ENCODE measurements around the gene GNPNAT1. TPM values are rescaled to one million over a fixed set of nuclear protein-coding genes. Genes with fewer than 3 reads are reported as not detected.

The GNPNAT1 gene
- total and polyA plus RNA-seq, 2 of the 4 experiments (the other 2 are of a cell fraction), result 19.4 to 30.5 TPM

GRCh38 chr14:52801014-52801712, 9.8 kb upstream of the GNPNAT1 start (continued):
- TF ChIP-seq MAFK (IDR thresholded peaks at IDR 0.05; ENCODE audit: low read depth, low read length) (peak; percentile 20; the same call in 1 of the 2 replicates), POLR2A (IDR thresholded peaks at IDR 0.05; ENCODE audit: low read depth, low read length) (peak; percentile 58), BHLHE40 (IDR thresholded peaks at IDR 0.05; ENCODE audit: low read depth, low read length) (no peak)

- Histone ChIP-seq H2BK15ac (ENCODE audit: low read depth, low read length) (no peak overlapping the region), H3K79me1 (ENCODE audit: low read depth in 1 of 2, low read length in 2 of 2) (no peaks in the 10 kb centered on the region), H3K27me3 (ENCODE audit: control insufficient read depth, insufficient read depth, low read length) (no peaks in the 10 kb centered on the region), H3K9me3 (ENCODE audit: control insufficient read depth, insufficient read depth, low read length) (no peaks in the 10 kb centered on the region), H4K91ac (ENCODE audit: insufficient read depth, low read depth, low read length) (no peak overlapping the region), H3K4me1 (ENCODE audit: control insufficient read depth, insufficient read depth, low read length) (peaks cover 7% of the 10 kb centered on the region; the same call in 1 of the 2 replicates), H3K23ac (ENCODE audit: low read depth, low read length) (no peak overlapping the region), H3K18ac (ENCODE audit: low read depth, low read length) (no peak overlapping the region), H3K36me3 (ENCODE audit: control insufficient read depth, insufficient read depth, low read length) (no peaks in the 10 kb centered on the region), H3K9ac (ENCODE audit: low read depth, low read length) (no peak overlapping the region), H3K4me2 (ENCODE audit: low read depth, low read length) (no peak overlapping the region), H3K4ac (ENCODE audit: low read depth, low read length) (0 out of 2 replicates have a peak overlapping the region, but pooled peaks have one; percentile 15), H3K27ac (ENCODE audit: insufficient read depth, low read length) (no peak overlapping the region), H4K5ac (ENCODE audit: low read depth, low read length) (no peak overlapping the region), H2AK5ac (ENCODE audit: low read depth, low read length) (no peak overlapping the region), H4K8ac (ENCODE audit: low read depth in 2 of 2, low read length in 2 of 2) (no peak overlapping the region), H2AK9ac (replicated peaks; ENCODE audit: low read depth, low read length, poor library complexity) (no peak overlapping the region), H3K4me3 (ENCODE audit: insufficient read depth, low read depth, low read length) (no peak overlapping the region), H2AFZ (replicated peaks; ENCODE audit: low read length, poor library complexity) (no peak overlapping the region), H4K20me1 (ENCODE audit: insufficient read depth, low read length) (no peaks in the 10 kb centered on the region), H2BK20ac (ENCODE audit: low read depth, low read length) (no peak overlapping the region), H2BK5ac (ENCODE audit: low read depth, low read length, poor library complexity, severe bottlenecking) (no peak overlapping the region), H3K9me1 (ENCODE audit: insufficient read depth, low read length) (0 out of 2 replicates have a peak, but pooled peaks cover 2% of the 10 kb centered on the region), H3K14ac (replicated peaks; ENCODE audit: low read depth, low read length) (no peak overlapping the region), H2BK120ac (ENCODE audit: low read depth, low read length) (no peak overlapping the region), H3K56ac (ENCODE audit: extremely low read depth, insufficient read depth, low read length) (no peak overlapping the region)
- dilution Hi-C loops (cut with HindIII; ENCODE audit: low sequenced_read_pairs, unreplicated experiment), result no loop called here
- POLR2A ChIA-PET (ENCODE audit: unreplicated experiment), result no interaction called here
- intact Hi-C loops (cut with micrococcal nuclease), result no loop called here
- CTCF ChIA-PET, result no interaction called here
- ATAC-seq (ENCODE audit: low read depth) (no peak), DNase-seq (no peak)
- WGBS, 2 experiments (ENCODE audit: extremely low coverage in 2 of 2, insufficient read length in 1 of 2), result 94% methylated on average over 7 of the region's 15 CpGs; no CpG with 5 or more reads in 1 of the 2 experiments
- no TSS peak for BruUV-seq (replicated peaks)
- in situ Hi-C loops (cut with MboI; ENCODE audit: low sequenced_read_pairs), result no loop called here
- TF ChIP-seq, protein P1, sequence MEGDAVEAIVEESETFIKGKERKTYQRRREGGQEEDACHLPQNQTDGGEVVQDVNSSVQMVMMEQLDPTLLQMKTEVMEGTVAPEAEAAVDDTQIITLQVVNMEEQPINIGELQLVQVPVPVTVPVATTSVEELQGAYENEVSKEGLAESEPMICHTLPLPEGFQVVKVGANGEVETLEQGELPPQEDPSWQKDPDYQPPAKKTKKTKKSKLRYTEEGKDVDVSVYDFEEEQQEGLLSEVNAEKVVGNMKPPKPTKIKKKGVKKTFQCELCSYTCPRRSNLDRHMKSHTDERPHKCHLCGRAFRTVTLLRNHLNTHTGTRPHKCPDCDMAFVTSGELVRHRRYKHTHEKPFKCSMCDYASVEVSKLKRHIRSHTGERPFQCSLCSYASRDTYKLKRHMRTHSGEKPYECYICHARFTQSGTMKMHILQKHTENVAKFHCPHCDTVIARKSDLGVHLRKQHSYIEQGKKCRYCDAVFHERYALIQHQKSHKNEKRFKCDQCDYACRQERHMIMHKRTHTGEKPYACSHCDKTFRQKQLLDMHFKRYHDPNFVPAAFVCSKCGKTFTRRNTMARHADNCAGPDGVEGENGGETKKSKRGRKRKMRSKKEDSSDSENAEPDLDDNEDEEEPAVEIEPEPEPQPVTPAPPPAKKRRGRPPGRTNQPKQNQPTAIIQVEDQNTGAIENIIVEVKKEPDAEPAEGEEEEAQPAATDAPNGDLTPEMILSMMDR (conservative IDR thresholded peaks at IDR 0.05; ENCODE audit: low read depth, low read length), result no peak
- TF ChIP-seq CHD1 (IDR thresholded peaks at IDR 0.05; ENCODE audit: low read depth, low read length) (no peak), MAFK (IDR thresholded peaks at IDR 0.05; ENCODE audit: low read depth, low read length) (no peak), CEBPB (IDR thresholded peaks at IDR 0.05; ENCODE audit: low read depth, low read length) (no peak), RAD21 (IDR thresholded peaks at IDR 0.05; ENCODE audit: low read length) (no peak), RFX5 (IDR thresholded peaks at IDR 0.05; ENCODE audit: low read depth, low read length) (no peak), MAZ (IDR thresholded peaks at IDR 0.05; ENCODE audit: borderline replicate concordance, low read depth, low read length) (no peak), POLR2A (IDR thresholded peaks at IDR 0.05; ENCODE audit: low read depth, low read length) (no peak), MXI1 (IDR thresholded peaks at IDR 0.05; ENCODE audit: borderline replicate concordance, low read depth, low read length) (no peak), BHLHE40 (IDR thresholded peaks at IDR 0.05; ENCODE audit: low read depth, low read length) (no peak), SMC3 (IDR thresholded peaks at IDR 0.05; ENCODE audit: low read depth, low read length) (no peak), RCOR1 (IDR thresholded peaks at IDR 0.05; ENCODE audit: insufficient replicate concordance, low read length) (no peak), NFE2L2 (IDR thresholded peaks at IDR 0.05; ENCODE audit: low read depth, low read length) (no peak), FOS (IDR thresholded peaks at IDR 0.05; ENCODE audit: low read depth, low read length) (no peak)
- TF ChIP-seq, protein P2, sequence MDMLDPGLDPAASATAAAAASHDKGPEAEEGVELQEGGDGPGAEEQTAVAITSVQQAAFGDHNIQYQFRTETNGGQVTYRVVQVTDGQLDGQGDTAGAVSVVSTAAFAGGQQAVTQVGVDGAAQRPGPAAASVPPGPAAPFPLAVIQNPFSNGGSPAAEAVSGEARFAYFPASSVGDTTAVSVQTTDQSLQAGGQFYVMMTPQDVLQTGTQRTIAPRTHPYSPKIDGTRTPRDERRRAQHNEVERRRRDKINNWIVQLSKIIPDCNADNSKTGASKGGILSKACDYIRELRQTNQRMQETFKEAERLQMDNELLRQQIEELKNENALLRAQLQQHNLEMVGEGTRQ (IDR thresholded peaks at IDR 0.05; ENCODE audit: low read depth, low read length), result no peak
Observed at GRCh38 chr14:52798826-52799225, 7.4 kb upstream of the GNPNAT1 start.

Measured in IMR-90 (cell line).